Ovary (tissue), 3 donors: ENCODE results near the gene DOCK4.

Source experiments
- EP300 ChIP-seq: sonication (generic); formaldehyde crosslinking; IDR thresholded peaks from one replicate; pipeline ENCODE4 v1.6.1; 2017; ENCODE audit warnings: antibody characterized with exemption
- POLR2A ChIP-seq: fragments of 450-650 bp; IDR thresholded peaks from one replicate; pipeline ENCODE4 v1.6.1; 2017; ENCODE audit warnings: antibody characterized with exemption, mild to moderate bottlenecking, moderate library complexity
- TF ChIP-seq, protein P1 (sequence below), 3 donors: fragments of 450-650 bp in 2 of 3; fragments of 200-600 bp in 1 of 3; IDR thresholded peaks; one replicate each; pipeline versions ENCODE4 v1.5.1 to v1.8.0; 2016 to 2022; ENCODE audit warnings: antibody characterized with exemption in 3 of 3, mild to moderate bottlenecking in 1 of 3
- donor health status: DM: no; HTN: no; CAD: no.

GRCh38 chr7:112174192-112174591 lies 32.0 kb downstream of the DOCK4 start:
- TF ChIP-seq, protein P1, sequence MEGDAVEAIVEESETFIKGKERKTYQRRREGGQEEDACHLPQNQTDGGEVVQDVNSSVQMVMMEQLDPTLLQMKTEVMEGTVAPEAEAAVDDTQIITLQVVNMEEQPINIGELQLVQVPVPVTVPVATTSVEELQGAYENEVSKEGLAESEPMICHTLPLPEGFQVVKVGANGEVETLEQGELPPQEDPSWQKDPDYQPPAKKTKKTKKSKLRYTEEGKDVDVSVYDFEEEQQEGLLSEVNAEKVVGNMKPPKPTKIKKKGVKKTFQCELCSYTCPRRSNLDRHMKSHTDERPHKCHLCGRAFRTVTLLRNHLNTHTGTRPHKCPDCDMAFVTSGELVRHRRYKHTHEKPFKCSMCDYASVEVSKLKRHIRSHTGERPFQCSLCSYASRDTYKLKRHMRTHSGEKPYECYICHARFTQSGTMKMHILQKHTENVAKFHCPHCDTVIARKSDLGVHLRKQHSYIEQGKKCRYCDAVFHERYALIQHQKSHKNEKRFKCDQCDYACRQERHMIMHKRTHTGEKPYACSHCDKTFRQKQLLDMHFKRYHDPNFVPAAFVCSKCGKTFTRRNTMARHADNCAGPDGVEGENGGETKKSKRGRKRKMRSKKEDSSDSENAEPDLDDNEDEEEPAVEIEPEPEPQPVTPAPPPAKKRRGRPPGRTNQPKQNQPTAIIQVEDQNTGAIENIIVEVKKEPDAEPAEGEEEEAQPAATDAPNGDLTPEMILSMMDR (IDR thresholded peaks at IDR 0.05) = no peak
- TF ChIP-seq POLR2A = no peak
- TF ChIP-seq EP300 = no peak
